HG02884 (cell line): Measurements from ENCODE around the gene AMZ1.
"Not testable (repeated sequence)": the region's sequence is repeated elsewhere in the genome, so short reads cannot be mapped to it uniquely, and the experiment has no call there.

Source experiments
- ATAC-seq: cut with Tn5 transposase; IDR thresholded peaks from one replicate; pipeline ENCODE4 v1.9.1; 2021; ENCODE audit warnings: mild to moderate bottlenecking, moderate library complexity; ENCODE audit not compliant: unreplicated experiment

The AMZ1 gene

GRCh38 chr7:2709553-2710285 lies 21.7 kb downstream of the AMZ1 start:
- peak; percentile 78 for ATAC-seq

- peak; percentile 51 for ATAC-seq
Observed at GRCh38 chr7:2710286-2710655, 22.3 kb downstream of the AMZ1 start.

- peak; percentile 32 for ATAC-seq
Observed at GRCh38 chr7:2710901-2711551, 23.0 kb downstream of the AMZ1 start.

- no peak for ATAC-seq
Observed at GRCh38 chr7:2711895-2712675, 24.1 kb downstream of the AMZ1 start.

DNA sequence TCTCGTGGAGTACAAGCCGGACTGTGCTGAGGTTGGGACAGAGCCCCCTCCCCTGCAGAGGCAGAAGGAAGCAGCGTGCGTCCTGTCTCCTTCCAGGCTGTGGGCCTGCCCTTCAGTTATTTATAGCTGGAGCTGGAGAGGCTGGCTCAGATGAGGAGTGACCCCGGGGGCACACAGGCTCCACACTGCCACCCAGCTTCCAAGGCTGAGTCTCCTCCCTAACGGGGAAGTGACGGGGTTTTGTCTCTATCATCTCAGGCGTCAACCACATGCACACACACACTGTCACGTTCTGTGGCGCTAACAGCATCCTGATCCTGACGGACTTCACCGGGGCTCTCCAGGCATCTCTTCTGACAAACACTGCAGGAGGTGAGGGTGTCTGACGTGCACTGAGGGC lies 25.4 kb downstream of the AMZ1 start:
- no peak for ATAC-seq

DNA sequence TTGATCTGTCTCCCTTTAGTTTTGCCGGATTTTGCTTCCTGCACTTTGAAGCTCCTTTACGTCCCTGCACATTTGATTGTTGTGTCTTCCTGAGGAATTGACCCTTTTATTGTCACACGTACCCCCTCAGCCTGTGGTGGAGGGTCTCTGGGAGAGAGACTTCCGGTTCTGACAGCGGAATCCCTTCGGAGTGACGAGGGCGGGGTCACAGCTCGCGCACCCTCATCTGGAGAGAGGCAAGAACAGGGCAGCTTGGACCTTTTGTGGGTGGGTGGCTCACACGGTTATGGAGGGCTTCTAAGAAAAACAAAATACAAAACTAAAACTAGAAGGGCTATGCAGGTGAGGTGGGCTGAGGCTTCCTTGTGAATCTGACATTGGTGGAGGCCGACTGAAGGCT lies 26.0 kb downstream of the AMZ1 start:
- ATAC-seq = no peak

GRCh38 chr7:2714636-2715035 lies 26.6 kb downstream of the AMZ1 start:
- ATAC-seq = no peak

GRCh38 chr7:2715341-2716231 lies 27.6 kb downstream of the AMZ1 start:
- no peak for ATAC-seq

DNA sequence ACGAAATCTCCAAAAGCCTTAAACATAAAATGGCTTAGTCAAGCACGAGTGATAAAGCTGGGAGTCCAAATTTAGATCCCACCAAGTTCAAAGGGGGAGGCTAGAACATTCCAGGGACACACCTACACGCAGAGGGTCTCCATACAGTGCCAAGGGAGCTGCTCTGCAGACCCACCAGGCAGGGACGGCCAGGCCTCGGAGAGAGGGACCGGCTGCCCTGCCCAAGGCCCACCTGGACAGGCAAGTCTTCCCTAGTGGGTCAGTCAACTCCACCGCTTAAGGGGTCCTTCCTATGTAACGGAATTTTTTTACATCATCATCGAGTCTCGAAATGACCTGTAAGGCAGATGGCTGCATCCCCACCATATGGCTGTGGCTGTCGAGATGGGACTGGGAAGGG lies 28.5 kb downstream of the AMZ1 start:
- no peak for ATAC-seq

- no peak for ATAC-seq
Observed at GRCh38 chr7:2716906-2717292, 28.9 kb downstream of the AMZ1 start.

- ATAC-seq = no peak
Observed at GRCh38 chr7:2717293-2718261, 29.6 kb downstream of the AMZ1 start.

- no peak for ATAC-seq
Observed at GRCh38 chr7:2718296-2718965, 30.4 kb downstream of the AMZ1 start.

DNA sequence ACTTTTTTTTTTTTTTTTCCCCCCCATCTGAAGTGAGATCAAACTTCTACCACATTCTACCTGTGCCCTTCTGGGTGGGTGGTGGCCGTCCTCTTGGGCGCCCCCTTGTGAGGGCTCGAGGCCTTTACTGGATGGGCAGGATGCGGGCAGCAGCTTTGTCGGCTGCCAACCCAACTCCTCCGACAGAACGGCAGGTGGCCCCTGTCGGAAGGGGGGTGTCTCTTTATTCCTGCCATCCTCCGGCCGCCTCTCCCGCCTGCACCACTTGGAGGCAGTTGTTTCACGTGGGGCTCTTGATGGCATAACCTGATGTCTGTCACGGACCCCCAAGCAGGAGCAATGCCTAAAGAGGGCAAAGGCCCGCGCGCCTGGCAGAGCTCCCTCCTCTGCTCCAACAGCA lies 31.0 kb downstream of the AMZ1 start:
- ATAC-seq = no peak

DNA sequence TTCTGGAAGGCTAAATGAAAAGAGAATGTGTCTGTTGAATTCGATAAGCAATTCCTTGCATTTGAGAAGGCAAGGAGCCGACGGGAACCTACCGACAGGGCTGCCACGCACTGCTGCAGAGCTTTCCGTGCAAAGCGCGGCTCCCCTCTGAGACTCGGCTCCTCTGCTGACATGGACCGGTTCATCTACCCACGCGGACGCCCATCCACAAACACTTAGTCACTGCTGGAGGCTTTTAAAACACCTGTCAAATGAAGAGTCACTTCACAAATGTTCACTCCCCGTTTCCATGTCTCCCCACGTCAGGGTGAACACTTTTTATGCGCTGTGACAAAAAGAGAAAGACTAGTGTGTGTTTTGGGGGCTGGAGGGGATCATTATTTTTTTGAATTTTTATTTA lies 32.0 kb downstream of the AMZ1 start:
- ATAC-seq = no peak

- ATAC-seq = no peak
Observed at GRCh38 chr7:2721842-2722241, 33.8 kb downstream of the AMZ1 start.

GRCh38 chr7:2722591-2722990 lies 34.6 kb downstream of the AMZ1 start:
- ATAC-seq = no peak

DNA sequence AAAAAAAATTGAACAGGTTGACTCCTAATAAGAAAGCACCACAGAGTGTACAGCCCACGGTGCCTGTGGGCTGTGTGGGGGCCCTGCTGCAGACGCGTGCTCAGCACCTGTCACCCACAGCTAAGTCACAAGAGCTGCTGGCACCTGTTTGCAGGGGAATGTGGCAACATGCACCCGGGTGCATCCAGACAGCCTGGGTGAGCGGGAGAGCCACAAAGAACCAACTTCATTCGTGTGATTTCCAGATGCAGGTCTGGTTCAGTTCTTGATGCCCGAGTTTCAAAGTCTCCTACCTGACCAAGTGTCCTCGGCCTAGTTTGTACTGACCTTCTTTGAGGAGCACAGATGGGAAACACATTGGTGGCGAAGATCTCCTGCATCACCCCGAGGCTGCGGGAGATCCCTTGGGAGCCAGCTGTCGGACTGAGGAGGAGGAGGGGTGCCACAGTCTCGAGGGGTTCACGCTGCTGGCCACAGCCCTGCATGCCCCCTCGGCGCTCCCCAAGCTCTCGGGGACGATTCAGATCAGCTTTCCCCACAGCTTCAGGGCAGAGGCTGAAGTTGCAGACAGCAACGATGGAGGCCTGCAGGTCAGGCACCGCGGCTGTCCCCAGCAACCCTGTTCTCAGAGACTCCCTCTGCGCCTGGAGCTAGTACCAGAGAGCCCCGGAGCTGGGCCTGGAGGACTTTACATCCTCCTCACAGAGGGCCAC lies 35.3 kb downstream of the AMZ1 start:
- ATAC-seq = no peak

DNA sequence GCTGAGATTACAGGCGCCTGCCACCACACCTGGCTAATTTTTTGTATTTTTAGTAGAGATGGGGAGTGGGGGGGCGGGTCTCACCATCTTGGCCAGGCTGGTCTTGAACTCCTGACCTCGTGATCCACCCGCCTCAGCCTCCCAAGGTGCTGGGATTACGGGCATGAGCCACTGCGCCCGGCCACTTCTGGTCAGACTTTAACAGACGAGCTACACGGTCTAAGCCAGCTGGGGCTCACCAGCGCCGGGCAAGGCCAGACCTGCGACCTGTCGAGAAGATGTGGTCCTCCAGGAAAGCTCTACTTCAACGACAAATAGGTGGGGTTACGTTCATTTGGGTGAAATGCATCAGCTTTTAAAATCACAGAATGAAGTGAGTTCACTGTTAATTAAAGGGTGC lies 36.0 kb downstream of the AMZ1 start:
- ATAC-seq = not testable (repeated sequence)
